GM23338 (cell line): ENCODE data around the gene DNAH11. TPM values are rescaled to one million over a fixed set of nuclear protein-coding genes. Genes with fewer than 3 reads are reported as not detected.
A peak's percentile ranks its signal among the peaks of the same experiment; 100 is the strongest.

Source experiments
- ATAC-seq: fragments of 200-7000 bp; cut with Tn5 transposase; 3 replicates; pipeline ENCODE4 v1.9.1; 2020
- DNase-seq: peaks from one replicate; pipeline ENCODE4 v3.0.0-alpha.2; 2015; ENCODE audit warnings: low spot score
- H2AFZ ChIP-seq: fragments of 200-600 bp; sonication (generic); 2 replicates; pipeline ENCODE4 v1.8.0; 2016; ENCODE audit warnings: antibody characterized with exemption, mild to moderate bottlenecking, moderate library complexity
- H3F3A ChIP-seq: fragments of 200-600 bp; sonication (generic); replicated peaks from 2 replicates; pipeline ENCODE4 v1.8.0; 2017; ENCODE audit warnings: antibody characterized with exemption, mixed run types, low read depth
- H3K27ac ChIP-seq: fragments of 200-600 bp; sonication (generic); 2 replicates; pipeline ENCODE4 v1.6.1; 2016; ENCODE audit warnings: low read depth
- H3K27me3 ChIP-seq: fragments of 200-600 bp; sonication (generic); 2 replicates; pipeline ENCODE4 v1.8.0; 2016; ENCODE audit warnings: mild to moderate bottlenecking, mixed run types, moderate library complexity; ENCODE audit not compliant: insufficient read depth
- H3K36me3 ChIP-seq: fragments of 200-600 bp; sonication (generic); 2 replicates; pipeline ENCODE4 v1.8.0; 2016; ENCODE audit warnings: mild to moderate bottlenecking; ENCODE audit not compliant: insufficient read depth
- H3K4me1 ChIP-seq: fragments of 200-600 bp; sonication (generic); 2 replicates; pipeline ENCODE4 v1.8.0; 2016; ENCODE audit warnings: mild to moderate bottlenecking, moderate library complexity; ENCODE audit not compliant: insufficient read depth
- H3K4me2 ChIP-seq: fragments of 200-600 bp; sonication (generic); 2 replicates; pipeline ENCODE4 v1.7.1; 2017; ENCODE audit warnings: mixed run types
- H3K4me3 ChIP-seq: fragments of 200-600 bp; sonication (generic); 2 replicates; pipeline ENCODE4 v1.6.1; 2016; ENCODE audit warnings: mixed run types
- H3K79me2 ChIP-seq: fragments of 200-600 bp; sonication (generic); replicated peaks from 2 replicates; pipeline ENCODE4 v1.8.0; 2017; ENCODE audit warnings: mild to moderate bottlenecking; ENCODE audit not compliant: insufficient read depth
- H3K9me2 ChIP-seq: fragments of 200-600 bp; sonication (generic); 2 replicates; pipeline ENCODE4 v1.8.0; 2017; ENCODE audit not compliant: insufficient read depth
- H4K20me1 ChIP-seq: fragments of 200-600 bp; sonication (generic); replicated peaks from 2 replicates; pipeline ENCODE4 v1.8.0; 2017; ENCODE audit warnings: mild to moderate bottlenecking; ENCODE audit not compliant: insufficient read depth
- H3K27ac Mint-ChIP-seq: 2 replicates; pipeline ENCODE4 v1.8.0; 2020; ENCODE audit warnings: inconsistent platforms, mild to moderate bottlenecking, moderate library complexity, mixed read lengths
- H3K27me3 Mint-ChIP-seq: 3 replicates; pipeline ENCODE4 v1.8.0; 2022; ENCODE audit warnings: low read depth, mild to moderate bottlenecking, moderate library complexity, mixed read lengths, inconsistent platforms; ENCODE audit not compliant: insufficient read depth, poor library complexity
- H3K36me3 Mint-ChIP-seq: 3 replicates; pipeline ENCODE4 v1.8.0; 2021; ENCODE audit warnings: low read depth, mild to moderate bottlenecking, inconsistent platforms, moderate library complexity, mixed read lengths
- H3K4me1 Mint-ChIP-seq: 3 replicates; pipeline ENCODE4 v1.8.0; 2020; ENCODE audit warnings: mild to moderate bottlenecking, inconsistent platforms, mixed read lengths
- H3K4me3 Mint-ChIP-seq: 3 replicates; pipeline ENCODE4 v1.8.0; 2021; ENCODE audit warnings: moderate library complexity, mild to moderate bottlenecking, inconsistent platforms, mixed read lengths
- H3K9me3 Mint-ChIP-seq: 3 replicates; pipeline ENCODE4 v1.8.0; 2020; ENCODE audit warnings: moderate library complexity, mild to moderate bottlenecking, inconsistent platforms, mixed read lengths
- CREB1 ChIP-seq: fragments of 250-450 bp; sonication (Bioruptor Pico); IDR thresholded peaks from 2 replicates; pipeline ENCODE4 v1.5.0; 2020; ENCODE audit warnings: low read depth, mild to moderate bottlenecking, moderate library complexity
- ETS1 ChIP-seq: IDR thresholded peaks from 2 replicates; pipeline ENCODE4 v1.6.1; 2016; ENCODE audit warnings: antibody characterized with exemption
- EZH2 ChIP-seq: fragments of 200-600 bp; sonication (generic); IDR thresholded peaks from one replicate; pipeline ENCODE4 v1.8.0; 2017; ENCODE audit warnings: antibody characterized with exemption, mild to moderate bottlenecking, low read depth; ENCODE audit not compliant: unreplicated experiment
- EZH2phosphoT487 ChIP-seq: fragments of 200-600 bp; sonication (generic); IDR thresholded peaks from one replicate; pipeline ENCODE4 v1.8.1; 2018; ENCODE audit warnings: antibody characterized with exemption; ENCODE audit not compliant: unreplicated experiment
- JUNB ChIP-seq: IDR thresholded peaks from one replicate; pipeline ENCODE4 v1.6.1; 2016; ENCODE audit warnings: antibody characterized with exemption; ENCODE audit not compliant: unreplicated experiment
- NANOG ChIP-seq: IDR thresholded peaks from 2 replicates; pipeline ENCODE4 v1.6.1; 2016; ENCODE audit warnings: antibody characterized with exemption, borderline replicate concordance
- POLR2AphosphoS5 ChIP-seq: IDR thresholded peaks from 2 replicates; pipeline ENCODE4 v1.6.1; 2016; ENCODE audit warnings: antibody characterized with exemption, low read depth
- STAT1 ChIP-seq: IDR thresholded peaks from one replicate; pipeline ENCODE4 v1.6.1; 2016; ENCODE audit warnings: antibody characterized with exemption; ENCODE audit not compliant: unreplicated experiment
- ZNF114 ChIP-seq: fragments of 250-450 bp; sonication (Bioruptor Pico); IDR thresholded peaks from 2 replicates; pipeline ENCODE4 v1.5.0; 2020; ENCODE audit warnings: mild to moderate bottlenecking, moderate library complexity
- ZNF331 ChIP-seq: fragments of 250-450 bp; sonication (Bioruptor Pico); IDR thresholded peaks from 2 replicates; pipeline ENCODE4 v1.5.0; 2020; ENCODE audit warnings: low read depth, mild to moderate bottlenecking, moderate library complexity
- ZNF462 ChIP-seq: fragments of 250-450 bp; sonication (Bioruptor Pico); IDR thresholded peaks from 2 replicates; pipeline ENCODE4 v1.5.0; 2020; ENCODE audit warnings: mild to moderate bottlenecking, moderate library complexity
- polyA plus RNA-seq: library from polyadenylated mRNA; unstranded; fragments of >200 nt; fragmentation: Nextera tagmentation; extraction: Ambion mirVana; gene quantifications from 2 replicates; pipeline ENCODE4 v1.2.1, GENCODE V29; 2016
- total RNA-seq: library from RNA; depleted of rRNA; stranded (reverse); fragments of >200 nt; shearing (Covaris generic); gene quantifications from 2 replicates; pipeline ENCODE4 v1.2.3, GENCODE V29; 2014
- TF ChIP-seq, protein P1 (sequence below), 2 experiments: fragments of 200-600 bp in 1 of 2; sonication (generic) in 1 of 2; conservative IDR thresholded peaks; 2 replicates each; pipeline versions ENCODE4 v1.5.1 to v1.6.1; 2016 to 2017; ENCODE audit warnings: antibody characterized with exemption in 2 of 2, low read depth in 2 of 2, mild to moderate bottlenecking in 2 of 2, moderate library complexity in 1 of 2
- TF ChIP-seq, protein P2 (sequence below): IDR thresholded peaks from one replicate; pipeline ENCODE4 v1.6.1; 2018; ENCODE audit warnings: antibody characterized with exemption; ENCODE audit not compliant: unreplicated experiment

DNAH11 gene
- total and polyA plus RNA-seq, 2 experiments from 2014 or later = 9.3 TPM

- peak; percentile 25 for ATAC-seq
- H3K36me3 Mint-ChIP-seq = peaks cover 10% of the 10 kb centered on the region
Measured at GRCh38 chr7:21920936-21921335, 378.1 kb downstream of the DNAH11 start.

More at GRCh38 chr7:21920936-21921335, 378.1 kb downstream of the DNAH11 start:
- DNase-seq = no peak
- H3K79me2 ChIP-seq = peaks cover 97% of the 10 kb centered on the region
- H3K4me3 ChIP-seq = no peak overlapping the region
- H3K27me3 ChIP-seq = no peaks in the 10 kb centered on the region
- Mint-ChIP-seq H3K4me1 (peaks cover 63% of the 10 kb centered on the region), H3K4me3 (no peak overlapping the region), H3K27ac (no peak overlapping the region), H3K27me3 (no peaks in the 10 kb centered on the region), H3K9me3 (no peaks in the 10 kb centered on the region)
- no peak overlapping the region; the same call in 1 of the 2 replicates for H3K4me2 ChIP-seq
- H3K27ac ChIP-seq = no peak overlapping the region
- H4K20me1 ChIP-seq = peaks cover 22% of the 10 kb centered on the region
- peaks cover 54% of the 10 kb centered on the region for H3K4me1 ChIP-seq
- H3K9me2 ChIP-seq = no peaks in the 10 kb centered on the region
- peaks cover 6% of the 10 kb centered on the region; the same call in 1 of the 2 replicates for H3K36me3 ChIP-seq
- no peaks in the 10 kb centered on the region for H3F3A ChIP-seq
- TF ChIP-seq ZNF462 (CRISPR knock-in tag) (no peak), JUNB (no peak), ZNF114 (CRISPR knock-in tag) (no peak), EZH2phosphoT487 (no peak), NANOG (no peak), POLR2AphosphoS5 (no peak), ZNF331 (CRISPR knock-in tag) (no peak), ETS1 (no peak), STAT1 (no peak), EZH2 (no peak), CREB1 (CRISPR knock-in tag) (no peak)
- TF ChIP-seq, protein P1, sequence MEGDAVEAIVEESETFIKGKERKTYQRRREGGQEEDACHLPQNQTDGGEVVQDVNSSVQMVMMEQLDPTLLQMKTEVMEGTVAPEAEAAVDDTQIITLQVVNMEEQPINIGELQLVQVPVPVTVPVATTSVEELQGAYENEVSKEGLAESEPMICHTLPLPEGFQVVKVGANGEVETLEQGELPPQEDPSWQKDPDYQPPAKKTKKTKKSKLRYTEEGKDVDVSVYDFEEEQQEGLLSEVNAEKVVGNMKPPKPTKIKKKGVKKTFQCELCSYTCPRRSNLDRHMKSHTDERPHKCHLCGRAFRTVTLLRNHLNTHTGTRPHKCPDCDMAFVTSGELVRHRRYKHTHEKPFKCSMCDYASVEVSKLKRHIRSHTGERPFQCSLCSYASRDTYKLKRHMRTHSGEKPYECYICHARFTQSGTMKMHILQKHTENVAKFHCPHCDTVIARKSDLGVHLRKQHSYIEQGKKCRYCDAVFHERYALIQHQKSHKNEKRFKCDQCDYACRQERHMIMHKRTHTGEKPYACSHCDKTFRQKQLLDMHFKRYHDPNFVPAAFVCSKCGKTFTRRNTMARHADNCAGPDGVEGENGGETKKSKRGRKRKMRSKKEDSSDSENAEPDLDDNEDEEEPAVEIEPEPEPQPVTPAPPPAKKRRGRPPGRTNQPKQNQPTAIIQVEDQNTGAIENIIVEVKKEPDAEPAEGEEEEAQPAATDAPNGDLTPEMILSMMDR (conservative IDR thresholded peaks at IDR 0.05; ENCODE audit: low read depth in 2 of 2) = no peak
- TF ChIP-seq, protein P2, sequence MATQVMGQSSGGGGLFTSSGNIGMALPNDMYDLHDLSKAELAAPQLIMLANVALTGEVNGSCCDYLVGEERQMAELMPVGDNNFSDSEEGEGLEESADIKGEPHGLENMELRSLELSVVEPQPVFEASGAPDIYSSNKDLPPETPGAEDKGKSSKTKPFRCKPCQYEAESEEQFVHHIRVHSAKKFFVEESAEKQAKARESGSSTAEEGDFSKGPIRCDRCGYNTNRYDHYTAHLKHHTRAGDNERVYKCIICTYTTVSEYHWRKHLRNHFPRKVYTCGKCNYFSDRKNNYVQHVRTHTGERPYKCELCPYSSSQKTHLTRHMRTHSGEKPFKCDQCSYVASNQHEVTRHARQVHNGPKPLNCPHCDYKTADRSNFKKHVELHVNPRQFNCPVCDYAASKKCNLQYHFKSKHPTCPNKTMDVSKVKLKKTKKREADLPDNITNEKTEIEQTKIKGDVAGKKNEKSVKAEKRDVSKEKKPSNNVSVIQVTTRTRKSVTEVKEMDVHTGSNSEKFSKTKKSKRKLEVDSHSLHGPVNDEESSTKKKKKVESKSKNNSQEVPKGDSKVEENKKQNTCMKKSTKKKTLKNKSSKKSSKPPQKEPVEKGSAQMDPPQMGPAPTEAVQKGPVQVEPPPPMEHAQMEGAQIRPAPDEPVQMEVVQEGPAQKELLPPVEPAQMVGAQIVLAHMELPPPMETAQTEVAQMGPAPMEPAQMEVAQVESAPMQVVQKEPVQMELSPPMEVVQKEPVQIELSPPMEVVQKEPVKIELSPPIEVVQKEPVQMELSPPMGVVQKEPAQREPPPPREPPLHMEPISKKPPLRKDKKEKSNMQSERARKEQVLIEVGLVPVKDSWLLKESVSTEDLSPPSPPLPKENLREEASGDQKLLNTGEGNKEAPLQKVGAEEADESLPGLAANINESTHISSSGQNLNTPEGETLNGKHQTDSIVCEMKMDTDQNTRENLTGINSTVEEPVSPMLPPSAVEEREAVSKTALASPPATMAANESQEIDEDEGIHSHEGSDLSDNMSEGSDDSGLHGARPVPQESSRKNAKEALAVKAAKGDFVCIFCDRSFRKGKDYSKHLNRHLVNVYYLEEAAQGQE = no peak
- H2AFZ ChIP-seq = no peak overlapping the region
